Loucy (cell line): ENCODE results near the gene CYP4B1.

Source experiments
- H2AFZ ChIP-seq: fragments of 200-600 bp; sonication (generic); 2 replicates; pipeline ENCODE4 v1.6.0; 2016; ENCODE audit warnings: antibody characterized with exemption, mild to moderate bottlenecking, low read length, moderate library complexity
- H3F3A ChIP-seq: fragments of 200-600 bp; 2 replicates; pipeline ENCODE4 v1.6.0; 2016; ENCODE audit warnings: antibody characterized with exemption, low read depth, mild to moderate bottlenecking
- H3K27me3 ChIP-seq: fragments of 200-600 bp; sonication (generic); 2 replicates; pipeline ENCODE4 v1.6.1; 2014; ENCODE audit warnings: low read length, mild to moderate bottlenecking; ENCODE audit not compliant: insufficient read depth, poor library complexity, severe bottlenecking
- H3K36me3 ChIP-seq: fragments of 200-600 bp; sonication (generic); 2 replicates; pipeline ENCODE4 v1.6.1; 2016; ENCODE audit warnings: low read length; ENCODE audit not compliant: insufficient read depth
- H3K4me1 ChIP-seq: fragments of 200-600 bp; sonication (generic); 2 replicates; pipeline ENCODE4 v1.5.1; 2014; ENCODE audit warnings: low read length, mild to moderate bottlenecking; ENCODE audit not compliant: insufficient read depth, poor library complexity, severe bottlenecking
- H3K4me2 ChIP-seq: fragments of 200-600 bp; sonication (generic); 2 replicates; pipeline ENCODE4 v1.6.0; 2014; ENCODE audit warnings: antibody characterized with exemption, low read length, low read depth, mild to moderate bottlenecking; ENCODE audit not compliant: poor library complexity, severe bottlenecking
- H3K4me3 ChIP-seq: fragments of 200-600 bp; sonication (generic); 2 replicates; pipeline ENCODE4 v1.5.1; 2014; ENCODE audit warnings: low read length, mild to moderate bottlenecking, mixed read lengths; ENCODE audit not compliant: poor library complexity, severe bottlenecking
- H3K79me2 ChIP-seq: fragments of 200-600 bp; sonication (generic); 2 replicates; pipeline ENCODE4 v1.6.1; 2014; ENCODE audit warnings: low read length; ENCODE audit not compliant: insufficient read depth
- H3K9ac ChIP-seq: fragments of 200-600 bp; sonication (generic); 2 replicates; pipeline ENCODE4 v1.6.0; 2014; ENCODE audit warnings: mild to moderate bottlenecking, low read depth, low read length, moderate library complexity; ENCODE audit not compliant: poor library complexity, severe bottlenecking
- H3K9me2 ChIP-seq: fragments of 200-600 bp; sonication (generic); replicated peaks from 2 replicates; pipeline ENCODE4 v1.6.1; 2016; ENCODE audit warnings: low read depth, low read length, mixed read lengths
- H3K9me3 ChIP-seq: fragments of 200-600 bp; sonication (generic); 2 replicates; pipeline ENCODE4 v1.6.1; 2014; ENCODE audit warnings: mild to moderate bottlenecking, antibody characterized with exemption, low read length, low read depth; ENCODE audit not compliant: insufficient read depth
- H4K20me1 ChIP-seq: fragments of 200-600 bp; sonication (generic); 2 replicates; pipeline ENCODE4 v1.6.0; 2014; ENCODE audit warnings: antibody characterized with exemption, low read length, mild to moderate bottlenecking; ENCODE audit not compliant: insufficient read depth, poor library complexity, severe bottlenecking
- EZH2phosphoT487 ChIP-seq: fragments of 200-600 bp; IDR thresholded peaks from 2 replicates; pipeline ENCODE4 v1.6.1; 2018; ENCODE audit warnings: antibody characterized with exemption, mild to moderate bottlenecking, moderate library complexity, borderline replicate concordance
- TF ChIP-seq, protein P1 (sequence below): fragments of 200-600 bp; sonication (generic); conservative IDR thresholded peaks from 2 replicates; pipeline ENCODE4 v1.5.1; 2014; ENCODE audit warnings: mild to moderate bottlenecking, antibody characterized with exemption, low read length

CYP4B1 gene

DNA sequence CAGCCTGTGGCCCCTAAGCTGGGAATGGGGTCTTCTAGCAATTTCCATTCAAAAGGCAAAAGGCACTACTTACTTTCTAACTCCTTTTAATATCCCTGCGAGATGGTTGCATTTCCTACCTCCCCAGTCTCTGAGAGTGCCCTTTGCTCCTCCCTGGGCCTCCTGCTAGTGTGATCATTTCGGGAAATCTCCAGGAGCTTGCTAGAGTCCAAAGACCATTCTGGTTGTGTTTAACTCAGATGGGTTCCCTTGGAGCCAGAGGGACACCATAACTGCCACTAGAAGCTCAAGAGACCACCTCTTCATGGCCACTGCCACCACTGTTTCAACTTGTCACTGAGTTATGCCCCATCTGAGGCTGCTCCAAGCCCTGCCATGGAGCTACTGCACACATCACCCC, 34.4 kb upstream of the CYP4B1 start:
- Histone ChIP-seq H4K20me1 (no peaks in the 10 kb centered on the region), H2AFZ (no peak overlapping the region), H3K9ac (no peak overlapping the region), H3K4me3 (no peak overlapping the region), H3K9me3 (peaks cover 4% of the 10 kb centered on the region; the same call in 1 of the 2 replicates), H3K4me1 (no peaks in the 10 kb centered on the region), H3K27me3 (no peaks in the 10 kb centered on the region), H3K9me2 (no peaks in the 10 kb centered on the region), H3K4me2 (no peak overlapping the region), H3K36me3 (no peaks in the 10 kb centered on the region), H3F3A (no peaks in the 10 kb centered on the region), H3K79me2 (no peaks in the 10 kb centered on the region)
- TF ChIP-seq, protein P1, sequence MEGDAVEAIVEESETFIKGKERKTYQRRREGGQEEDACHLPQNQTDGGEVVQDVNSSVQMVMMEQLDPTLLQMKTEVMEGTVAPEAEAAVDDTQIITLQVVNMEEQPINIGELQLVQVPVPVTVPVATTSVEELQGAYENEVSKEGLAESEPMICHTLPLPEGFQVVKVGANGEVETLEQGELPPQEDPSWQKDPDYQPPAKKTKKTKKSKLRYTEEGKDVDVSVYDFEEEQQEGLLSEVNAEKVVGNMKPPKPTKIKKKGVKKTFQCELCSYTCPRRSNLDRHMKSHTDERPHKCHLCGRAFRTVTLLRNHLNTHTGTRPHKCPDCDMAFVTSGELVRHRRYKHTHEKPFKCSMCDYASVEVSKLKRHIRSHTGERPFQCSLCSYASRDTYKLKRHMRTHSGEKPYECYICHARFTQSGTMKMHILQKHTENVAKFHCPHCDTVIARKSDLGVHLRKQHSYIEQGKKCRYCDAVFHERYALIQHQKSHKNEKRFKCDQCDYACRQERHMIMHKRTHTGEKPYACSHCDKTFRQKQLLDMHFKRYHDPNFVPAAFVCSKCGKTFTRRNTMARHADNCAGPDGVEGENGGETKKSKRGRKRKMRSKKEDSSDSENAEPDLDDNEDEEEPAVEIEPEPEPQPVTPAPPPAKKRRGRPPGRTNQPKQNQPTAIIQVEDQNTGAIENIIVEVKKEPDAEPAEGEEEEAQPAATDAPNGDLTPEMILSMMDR: no peak
- no peak for TF ChIP-seq EZH2phosphoT487

- Histone ChIP-seq H3K9ac (no peak overlapping the region), H4K20me1 (no peaks in the 10 kb centered on the region), H3K9me3 (peaks cover 21% of the 10 kb centered on the region; the same call in 1 of the 2 replicates), H3K36me3 (no peaks in the 10 kb centered on the region), H3K9me2 (no peaks in the 10 kb centered on the region), H3K79me2 (no peaks in the 10 kb centered on the region), H3K4me3 (no peak overlapping the region), H3K4me1 (no peaks in the 10 kb centered on the region), H3K27me3 (no peaks in the 10 kb centered on the region), H2AFZ (no peak overlapping the region), H3F3A (no peaks in the 10 kb centered on the region), H3K4me2 (no peak overlapping the region)
- TF ChIP-seq, protein P1: no peak
- TF ChIP-seq EZH2phosphoT487: no peak
Observed at GRCh38 chr1:46767649-46768282, 31.1 kb upstream of the CYP4B1 start.

GRCh38 chr1:46768445-46768844, 30.4 kb upstream of the CYP4B1 start:
- H3K4me1 ChIP-seq: no peaks in the 10 kb centered on the region
- no peak overlapping the region for H3K9ac ChIP-seq
- no peaks in the 10 kb centered on the region for H3K9me2 ChIP-seq
- no peaks in the 10 kb centered on the region for H3F3A ChIP-seq
- no peaks in the 10 kb centered on the region for H3K27me3 ChIP-seq
- no peaks in the 10 kb centered on the region for H3K36me3 ChIP-seq
- H4K20me1 ChIP-seq: no peaks in the 10 kb centered on the region
- no peak overlapping the region for H2AFZ ChIP-seq
- H3K9me3 ChIP-seq: peaks cover 21% of the 10 kb centered on the region; the same call in 1 of the 2 replicates
- H3K79me2 ChIP-seq: no peaks in the 10 kb centered on the region
- no peak overlapping the region for H3K4me2 ChIP-seq
- H3K4me3 ChIP-seq: no peak overlapping the region
- TF ChIP-seq, protein P1: no peak
- no peak for TF ChIP-seq EZH2phosphoT487
